ENCODE measurements around the gene SMURF2.
"Not testable (repeated sequence)": the region's sequence is repeated elsewhere in the genome, so short reads cannot be mapped to it uniquely, and the experiment has no call there.

The SMURF2 gene

DNA sequence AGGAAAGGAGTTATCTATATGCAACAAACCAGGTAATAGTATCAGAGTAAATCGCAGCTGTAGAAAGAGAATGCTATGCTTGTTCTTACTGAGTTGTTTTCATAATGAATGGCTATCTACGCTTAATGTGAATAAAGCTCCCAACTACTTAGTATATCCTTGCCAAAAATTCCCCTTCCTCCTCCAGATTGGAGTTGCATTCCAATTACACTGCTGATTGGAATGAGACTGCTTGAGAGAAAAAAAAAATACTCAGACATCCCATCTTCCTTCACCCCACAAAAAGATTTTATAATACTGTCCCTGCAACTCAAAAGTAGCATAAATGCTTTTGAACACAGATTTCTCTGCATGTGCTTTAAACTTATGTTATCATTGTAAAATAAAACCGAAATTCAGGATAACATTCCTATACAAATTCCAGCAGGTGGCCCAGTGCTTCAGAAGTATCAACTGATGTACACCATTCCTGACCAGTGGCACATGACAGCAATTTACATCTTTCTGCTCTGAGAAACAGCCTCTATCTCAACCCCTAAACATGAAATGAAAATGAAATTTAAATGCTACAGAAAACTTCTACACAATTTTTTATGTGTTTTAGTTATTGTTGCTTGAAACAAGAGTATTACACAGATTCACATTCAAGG lies 47.0 kb downstream of the SMURF2 start:
- no peak overlapping the region for H3K4me3 ChIP-seq (ENCODE audit: low read length)
- no peak for DNase-seq (ENCODE audit: low read depth)
- TF ChIP-seq, protein P1, sequence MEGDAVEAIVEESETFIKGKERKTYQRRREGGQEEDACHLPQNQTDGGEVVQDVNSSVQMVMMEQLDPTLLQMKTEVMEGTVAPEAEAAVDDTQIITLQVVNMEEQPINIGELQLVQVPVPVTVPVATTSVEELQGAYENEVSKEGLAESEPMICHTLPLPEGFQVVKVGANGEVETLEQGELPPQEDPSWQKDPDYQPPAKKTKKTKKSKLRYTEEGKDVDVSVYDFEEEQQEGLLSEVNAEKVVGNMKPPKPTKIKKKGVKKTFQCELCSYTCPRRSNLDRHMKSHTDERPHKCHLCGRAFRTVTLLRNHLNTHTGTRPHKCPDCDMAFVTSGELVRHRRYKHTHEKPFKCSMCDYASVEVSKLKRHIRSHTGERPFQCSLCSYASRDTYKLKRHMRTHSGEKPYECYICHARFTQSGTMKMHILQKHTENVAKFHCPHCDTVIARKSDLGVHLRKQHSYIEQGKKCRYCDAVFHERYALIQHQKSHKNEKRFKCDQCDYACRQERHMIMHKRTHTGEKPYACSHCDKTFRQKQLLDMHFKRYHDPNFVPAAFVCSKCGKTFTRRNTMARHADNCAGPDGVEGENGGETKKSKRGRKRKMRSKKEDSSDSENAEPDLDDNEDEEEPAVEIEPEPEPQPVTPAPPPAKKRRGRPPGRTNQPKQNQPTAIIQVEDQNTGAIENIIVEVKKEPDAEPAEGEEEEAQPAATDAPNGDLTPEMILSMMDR (conservative IDR thresholded peaks at IDR 0.05; ENCODE audit: low read depth, low read length) = peak; percentile 3

- no peak for DNase-seq (ENCODE audit: low read depth)
- no peak overlapping the region for H3K4me3 ChIP-seq (ENCODE audit: low read length)
- TF ChIP-seq, protein P1 (conservative IDR thresholded peaks at IDR 0.05; ENCODE audit: low read depth, low read length) = no peak
Measured at GRCh38 chr17:64614266-64615027, 47.7 kb downstream of the SMURF2 start.

DNA sequence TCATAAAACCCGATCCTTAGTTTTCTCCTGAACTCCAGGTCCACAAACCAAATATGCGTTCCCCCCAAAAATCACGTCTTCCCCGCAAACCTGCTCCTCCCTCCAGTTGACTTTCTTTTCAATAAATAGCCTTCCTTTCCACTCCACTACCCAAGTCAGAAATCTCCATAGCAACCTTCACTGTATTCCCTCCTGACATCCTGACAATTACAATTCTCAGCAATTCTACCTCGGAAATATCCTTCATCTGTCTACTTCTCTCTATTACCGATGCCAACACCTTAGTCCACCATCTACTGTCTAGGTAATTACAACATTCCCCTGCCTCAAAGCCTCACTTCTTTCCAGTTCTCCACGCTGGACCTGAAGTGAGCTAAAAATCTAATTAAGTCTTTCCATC lies 50.7 kb downstream of the SMURF2 start:
- no peak for DNase-seq (ENCODE audit: low read depth)
- H3K4me3 ChIP-seq (ENCODE audit: low read length) = no peak overlapping the region
- TF ChIP-seq, protein P1 (conservative IDR thresholded peaks at IDR 0.05; ENCODE audit: low read depth, low read length) = no peak

DNA sequence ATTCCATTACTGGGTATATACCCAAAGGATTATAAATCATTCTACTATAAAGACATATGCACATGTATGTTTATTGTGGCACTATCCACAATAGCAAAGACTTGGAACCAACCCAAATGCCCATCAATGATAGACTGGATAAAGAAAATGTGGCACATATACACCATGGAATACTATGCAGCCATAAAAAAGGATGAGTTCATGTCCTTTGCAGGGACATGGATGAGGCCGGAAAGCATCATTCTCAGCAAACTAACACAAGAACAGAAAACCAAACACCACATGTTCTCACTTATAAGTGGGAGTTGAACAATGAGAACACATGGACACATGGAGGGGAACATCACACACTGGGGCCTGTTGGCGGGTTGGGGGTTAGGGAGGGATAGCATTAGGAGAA lies 51.9 kb downstream of the SMURF2 start:
- not testable (repeated sequence) for DNase-seq (ENCODE audit: low read depth); H3K4me3 ChIP-seq (ENCODE audit: low read length)

- TF ChIP-seq, protein P1 (conservative IDR thresholded peaks at IDR 0.05; ENCODE audit: low read depth, low read length) = no peak
- H3K4me3 ChIP-seq (ENCODE audit: low read length) = no peak overlapping the region
- no peak for DNase-seq (ENCODE audit: low read depth)
Measured at GRCh38 chr17:64608571-64608981, 53.5 kb downstream of the SMURF2 start.

DNA sequence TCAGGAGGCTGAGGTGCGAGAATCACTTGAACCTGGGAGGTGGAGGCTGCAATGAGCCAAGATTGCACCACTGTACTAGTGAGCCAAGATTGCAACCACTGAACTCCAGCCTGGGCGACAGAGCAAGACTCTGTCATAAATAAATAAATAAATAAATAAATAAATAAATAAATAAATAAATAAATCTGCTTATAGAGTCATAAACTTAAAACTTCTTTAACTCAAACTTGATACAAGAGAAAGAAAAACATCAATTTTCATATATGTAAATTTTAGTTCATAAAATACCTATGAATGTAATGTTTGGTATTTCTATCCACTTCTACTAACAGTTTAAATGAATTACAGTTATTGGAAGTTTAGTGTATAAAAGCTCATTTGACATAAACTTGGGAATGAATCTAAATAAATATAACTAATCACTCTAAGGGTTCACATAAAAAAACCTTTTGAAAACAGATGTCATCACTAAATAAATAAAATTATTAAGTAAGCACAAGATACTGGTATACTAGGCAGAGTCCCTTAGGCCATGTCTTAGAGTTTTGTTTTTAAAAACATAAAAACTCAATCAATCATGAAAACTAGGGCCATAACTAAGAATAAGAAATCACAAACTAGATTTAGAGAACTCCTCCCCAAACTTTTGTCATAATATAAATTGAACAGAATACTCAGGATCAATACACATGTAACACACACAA lies 54.1 kb downstream of the SMURF2 start:
- no peak overlapping the region for H3K4me3 ChIP-seq (ENCODE audit: low read length)
- TF ChIP-seq, protein P1 (conservative IDR thresholded peaks at IDR 0.05; ENCODE audit: low read depth, low read length) = no peak
- DNase-seq (ENCODE audit: low read depth) = no peak

- DNase-seq (ENCODE audit: low read depth); H3K4me3 ChIP-seq (ENCODE audit: low read length): not testable (repeated sequence)
Measured at GRCh38 chr17:64604532-64604931, 57.6 kb downstream of the SMURF2 start.

GRCh38 chr17:64603987-64604386 lies 58.1 kb downstream of the SMURF2 start:
- TF ChIP-seq, protein P1 (conservative IDR thresholded peaks at IDR 0.05; ENCODE audit: low read depth, low read length) = no peak
- no peak overlapping the region for H3K4me3 ChIP-seq (ENCODE audit: low read length)
- no peak for DNase-seq (ENCODE audit: low read depth)

All from retinal pigment epithelial cell (primary cell).